IMR-90 (cell line): ENCODE measurements around the gene ACTRT3. TPM values are rescaled to one million over a fixed set of nuclear protein-coding genes. Genes with fewer than 3 reads are reported as not detected.

Experiments used
- ATAC-seq: fragments of 200-7000 bp; cut with Tn5 transposase; 2 replicates; pipeline ENCODE4 v1.9.1; 2020; ENCODE audit warnings: low read depth, mild to moderate bottlenecking, moderate library complexity
- BruUV-seq: library from RNA; stranded (reverse); fragments of 400-500 nt; replicated peaks from 2 replicates; lab custom pipeline; 2021; lab: Mats Ljungman, UMichigan
- CTCF ChIA-PET: fragments of 300-600 bp; formaldehyde crosslinking; extraction: SDS; loops from one replicate; lab custom pipeline; 2021; ENCODE audit warnings: antibody characterized with exemption; lab: Yijun Ruan, JAX
- POLR2A ChIA-PET: fragments of 300-600 bp; sonication (Branson Sonifier 250); formaldehyde crosslinking; loops from one replicate; lab custom pipeline; 2022; ENCODE audit warnings: antibody characterized with exemption; ENCODE audit not compliant: unreplicated experiment; lab: Charles Lee
- DNase-seq: peaks from one replicate; pipeline ENCODE4 v3.0.0; 2013
- H2AFZ ChIP-seq: replicated peaks from 2 replicates; pipeline ENCODE3; 2013; ENCODE audit warnings: low read length, mild to moderate bottlenecking; ENCODE audit not compliant: poor library complexity
- H2AK5ac ChIP-seq: 2 replicates; pipeline ENCODE4 v1.6.1; 2013; ENCODE audit warnings: low read depth, low read length, inconsistent platforms
- H2AK9ac ChIP-seq: replicated peaks from 2 replicates; pipeline ENCODE3; 2013; ENCODE audit warnings: mild to moderate bottlenecking, low read depth, low read length, moderate library complexity; ENCODE audit not compliant: poor library complexity
- H2BK120ac ChIP-seq: 2 replicates; pipeline ENCODE4 v1.6.1; 2013; ENCODE audit warnings: low read depth, low read length, inconsistent platforms
- H2BK15ac ChIP-seq: 3 replicates; pipeline ENCODE4 v1.6.1; 2013; ENCODE audit warnings: low read depth, low read length, inconsistent platforms
- H2BK20ac ChIP-seq: 2 replicates; pipeline ENCODE4 v1.6.1; 2013; ENCODE audit warnings: low read depth, mild to moderate bottlenecking, inconsistent platforms, low read length, moderate library complexity
- H2BK5ac ChIP-seq: 2 replicates; pipeline ENCODE4 v1.6.1; 2013; ENCODE audit warnings: mild to moderate bottlenecking, low read depth, low read length, inconsistent platforms; ENCODE audit not compliant: poor library complexity, severe bottlenecking
- H3K14ac ChIP-seq: replicated peaks from 2 replicates; pipeline ENCODE4 v1.6.1; 2013; ENCODE audit warnings: low read depth, low read length, inconsistent platforms
- H3K18ac ChIP-seq: 2 replicates; pipeline ENCODE4 v1.6.1; 2013; ENCODE audit warnings: low read depth, low read length, control low read depth
- H3K23ac ChIP-seq: 2 replicates; pipeline ENCODE4 v1.6.1; 2013; ENCODE audit warnings: low read depth, low read length, inconsistent platforms
- H3K27ac ChIP-seq: 2 replicates; pipeline ENCODE4 v1.5.1; 2013; ENCODE audit warnings: mild to moderate bottlenecking, control low read depth, low read length; ENCODE audit not compliant: insufficient read depth
- H3K27me3 ChIP-seq: 2 replicates; pipeline ENCODE4 v1.6.1; 2013; ENCODE audit warnings: low read length; ENCODE audit not compliant: control insufficient read depth, insufficient read depth
- H3K36me3 ChIP-seq: 2 replicates; pipeline ENCODE4 v1.6.1; 2013; ENCODE audit warnings: low read length, mixed read lengths; ENCODE audit not compliant: control insufficient read depth, insufficient read depth
- H3K4ac ChIP-seq: 2 replicates; pipeline ENCODE4 v1.6.1; 2013; ENCODE audit warnings: low read depth, low read length, inconsistent platforms
- H3K4me1 ChIP-seq: 2 replicates; pipeline ENCODE4 v1.6.1; 2013; ENCODE audit warnings: low read length, mixed read lengths; ENCODE audit not compliant: control insufficient read depth, insufficient read depth
- H3K4me2 ChIP-seq: 2 replicates; pipeline ENCODE4 v1.6.1; 2013; ENCODE audit warnings: low read depth, mild to moderate bottlenecking, control low read depth, low read length, moderate library complexity
- H3K4me3 ChIP-seq: 2 replicates; pipeline ENCODE4 v1.5.1; 2013; ENCODE audit warnings: low read depth, mild to moderate bottlenecking, control low read depth, low read length, moderate library complexity; ENCODE audit not compliant: insufficient read depth
- H3K56ac ChIP-seq: 2 replicates; pipeline ENCODE4 v1.6.1; 2013; ENCODE audit warnings: low read length, inconsistent platforms; ENCODE audit not compliant: insufficient read depth; ENCODE audit errors: extremely low read depth
- H3K79me1 ChIP-seq, 2 experiments: 2 replicates each; pipeline ENCODE4 v1.6.1; 2013; ENCODE audit warnings: low read length in 2 of 2, inconsistent platforms in 1 of 2, low read depth in 1 of 2
- H3K9ac ChIP-seq: 2 replicates; pipeline ENCODE4 v1.6.1; 2013; ENCODE audit warnings: low read depth, low read length, control low read depth
- H3K9me1 ChIP-seq: 2 replicates; pipeline ENCODE4 v1.6.1; 2013; ENCODE audit warnings: low read length, inconsistent platforms; ENCODE audit not compliant: insufficient read depth
- H3K9me3 ChIP-seq: 2 replicates; pipeline ENCODE4 v1.6.1; 2013; ENCODE audit warnings: low read length; ENCODE audit not compliant: control insufficient read depth, insufficient read depth
- H4K20me1 ChIP-seq: 2 replicates; pipeline ENCODE4 v1.6.1; 2013; ENCODE audit warnings: low read length, inconsistent platforms; ENCODE audit not compliant: insufficient read depth
- H4K5ac ChIP-seq: 2 replicates; pipeline ENCODE4 v1.6.1; 2013; ENCODE audit warnings: mild to moderate bottlenecking, low read depth, low read length, control low read depth
- H4K8ac ChIP-seq, 2 experiments: 2 replicates each; pipeline ENCODE4 v1.6.1; 2013; ENCODE audit warnings: low read depth in 2 of 2, low read length in 2 of 2, control low read depth in 1 of 2, inconsistent platforms in 1 of 2
- H4K91ac ChIP-seq: 2 replicates; pipeline ENCODE4 v1.6.1; 2013; ENCODE audit warnings: low read depth, low read length, inconsistent platforms; ENCODE audit not compliant: insufficient read depth
- RAD21 ChIP-seq: IDR thresholded peaks from 2 replicates; pipeline ENCODE4 v1.6.1; 2012; ENCODE audit warnings: low read length, improper control_type of control experiment
- USF2 ChIP-seq: fragments of 150-350 bp; IDR thresholded peaks from 2 replicates; pipeline ENCODE4 v1.6.1; 2017; ENCODE audit warnings: mild to moderate bottlenecking, antibody characterized with exemption, low read length, low read depth
- WGBS, 2 experiments: methylation state at CpG; one replicate each; pipeline versions ENCODE4 v1.1.5 to v1.1.7; 2013; ENCODE audit warnings: missing lambda C conversion rate in 2 of 2; ENCODE audit not compliant: insufficient read length in 1 of 2; ENCODE audit errors: extremely low coverage in 2 of 2; 5-methylcytosine and 5-hydroxymethylcytosine counted together
- dilution Hi-C: fragments of 300-500 bp; cut with HindIII; formaldehyde crosslinking; loops from one replicate; pipeline ENCODE4 v1.14.3; 2018; ENCODE audit warnings: low sequenced_read_pairs; ENCODE audit not compliant: unreplicated experiment
- in situ Hi-C: fragments of 300-500 bp; cut with MboI; formaldehyde crosslinking; loops from 3 replicates; pipeline ENCODE4 v1.14.3; 2019; ENCODE audit warnings: low sequenced_read_pairs, inconsistent platforms, mixed read lengths
- intact Hi-C: fragments of 100-400 bp; cut with micrococcal nuclease; formaldehyde crosslinking; loops from 2 replicates; pipeline ENCODE4 v1.10.0; 2022
- polyA plus RNA-seq, 3 experiments: library from polyadenylated mRNA; depleted of rRNA; stranded (reverse); fragments of >200 nt; gene quantifications; 2 replicates each; pipeline ENCODE4 v1.2.3, GENCODE V29; 2012; ENCODE audit warnings: low replicate concordance in 1 of 3
- total RNA-seq: library from RNA; depleted of rRNA; stranded (reverse); fragments of >200 nt; gene quantifications from 2 replicates; pipeline ENCODE4 v1.2.3, GENCODE V29; 2012

ACTRT3 gene
- total and polyA plus RNA-seq, 2 of the 4 experiments (the other 2 are of a cell fraction), result 0.97 to 2.5 TPM

- no peak for TF ChIP-seq USF2
Measured at GRCh38 chr3:169813757-169814517, 44.6 kb upstream of the ACTRT3 start (continued).

- BruUV-seq, result no TSS peak
- Histone ChIP-seq H3K9me1 (peaks cover 9% of the 10 kb centered on the region), H2BK20ac (no peak overlapping the region), H2AK9ac (peak overlapping the region; percentile 95), H2AFZ (peak overlapping the region; percentile 99), H3K56ac (no peak overlapping the region), H3K14ac (peak overlapping the region; percentile 55), H3K4me2 (no peak overlapping the region; the same call in 1 of the 2 replicates), H3K27ac (no peak overlapping the region), H3K27me3 (no peaks in the 10 kb centered on the region), H3K4me1 (peaks cover 6% of the 10 kb centered on the region), H2BK120ac (peak overlapping the region; percentile 33), H3K18ac (no peak overlapping the region), H2BK5ac (no peak overlapping the region), H2AK5ac (no peak overlapping the region), H4K8ac (peak overlapping the region; percentile 62 to 70; a peak in 3 of 4 replicates), H3K9me3 (no peaks in the 10 kb centered on the region), H3K36me3 (no peaks in the 10 kb centered on the region), H2BK15ac (0 out of 3 replicates have a peak overlapping the region, but pooled peaks have one; percentile 60), H4K5ac (peak overlapping the region; percentile 35), H3K79me1 (peaks cover 0 to 3% of the 10 kb centered on the region in 2 experiments; a peak in 1 of 4 replicates), H3K23ac (peak overlapping the region; percentile 80; the same call in 1 of the 2 replicates), H3K9ac (no peak overlapping the region), H4K91ac (peak overlapping the region; percentile 48; the same call in 1 of the 2 replicates), H3K4me3 (no peak overlapping the region), H4K20me1 (no peaks in the 10 kb centered on the region), H3K4ac (peak overlapping the region; percentile 63)
- dilution Hi-C loops (no loop called here), in situ Hi-C loops (no loop called here), intact Hi-C loops (loop anchor here (5.0 kb wide), 1 partner anchor 36 kb away; no protein-coding TSS in a partner anchor)
- WGBS, 2 experiments, result no CpG with 5 or more reads among the region's 8 CpGs
- ATAC-seq (no peak), DNase-seq (no peak)
- TF ChIP-seq RAD21, result no peak
- CTCF ChIA-PET, result no interaction called here
- POLR2A ChIA-PET, result no interaction called here
Measured at GRCh38 chr3:169813278-169813677, 43.9 kb upstream of the ACTRT3 start.
